Epithelial cell of proximal tubule (primary cell): Measurements from ENCODE around the gene MYO1H. TPM values are rescaled to one million over a fixed set of nuclear protein-coding genes. Genes with fewer than 3 reads are reported as not detected.

Source experiments
- DNase-seq: peaks from one replicate; pipeline ENCODE4 v3.0.0-alpha.2; 2011; ENCODE audit warnings: low read depth
- H3K4me3 ChIP-seq: 2 replicates; pipeline ENCODE4 v1.5.1; 2011; ENCODE audit warnings: low read depth, mild to moderate bottlenecking, low read length
- CTCF ChIP-seq: conservative IDR thresholded peaks from 2 replicates; pipeline ENCODE4 v1.5.1; 2012; ENCODE audit warnings: low read depth, mild to moderate bottlenecking, low read length
- total RNA-seq: library from RNA; depleted of rRNA; stranded (reverse); fragments of >200 nt; gene quantifications from 2 replicates; pipeline ENCODE4 v1.2.3, GENCODE V29; 2015

MYO1H gene
- total RNA-seq, 1 donor from 2014 or later = not detected

GRCh38 chr12:109493090-109493489 is 145.4 kb downstream of the MYO1H start:
- no peak for TF ChIP-seq CTCF
- DNase-seq = no peak
- no peak overlapping the region for H3K4me3 ChIP-seq

DNA sequence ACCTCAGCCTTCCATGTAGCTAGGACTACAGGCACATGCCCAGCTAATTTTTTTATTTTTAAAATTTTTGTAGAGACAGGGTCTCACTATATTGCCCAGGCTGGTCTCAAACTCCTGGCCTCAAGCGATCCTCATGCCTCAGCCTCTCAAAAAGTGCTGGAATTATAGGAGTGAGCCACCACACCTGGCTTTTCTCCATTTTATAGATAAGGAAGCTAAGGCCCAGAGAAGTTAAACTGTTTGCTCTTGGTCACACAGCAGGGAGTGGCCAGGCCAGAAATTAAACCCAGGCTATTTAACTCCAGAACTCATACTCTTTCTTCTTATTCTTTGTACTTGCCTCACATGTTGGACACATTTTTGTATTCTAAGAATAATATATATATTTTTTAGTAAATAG is 146.2 kb downstream of the MYO1H start:
- DNase-seq = no peak
- TF ChIP-seq CTCF = no peak
- H3K4me3 ChIP-seq = no peak overlapping the region

DNA sequence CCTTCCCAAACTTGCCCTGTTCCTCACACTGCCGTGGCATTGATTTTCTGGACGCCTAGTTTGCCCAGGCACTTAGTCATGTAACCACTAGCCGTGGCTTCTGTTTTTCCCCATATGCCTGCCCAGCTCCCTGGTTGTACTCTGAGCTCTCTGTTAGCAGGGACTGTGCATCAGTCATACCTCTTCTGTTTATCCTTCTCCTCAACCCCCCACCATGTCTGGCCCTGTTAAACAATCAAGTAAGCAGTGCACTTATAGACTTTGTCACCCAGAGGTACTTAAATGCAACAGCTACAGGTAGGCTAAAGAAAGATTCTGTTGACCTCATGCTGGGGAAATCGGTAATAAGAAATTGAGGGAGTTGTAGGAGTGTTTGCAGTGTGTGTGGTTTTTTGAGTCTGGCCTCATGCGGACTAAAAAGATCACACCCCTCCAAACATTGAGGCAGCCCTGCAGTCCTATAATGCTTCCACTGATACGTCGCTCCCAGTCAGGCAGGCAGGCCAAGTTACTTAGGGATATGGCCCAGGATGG is 146.7 kb downstream of the MYO1H start:
- no peak for DNase-seq
- no peak overlapping the region for H3K4me3 ChIP-seq
- TF ChIP-seq CTCF = no peak

GRCh38 chr12:109495012-109495411 is 147.3 kb downstream of the MYO1H start:
- DNase-seq = no peak

GRCh38 chr12:109496306-109496705 is 148.6 kb downstream of the MYO1H start:
- no peak for TF ChIP-seq CTCF
- H3K4me3 ChIP-seq = no peak overlapping the region
- no peak for DNase-seq

More at GRCh38 chr12:109495012-109495411, 147.3 kb downstream of the MYO1H start:
- no peak overlapping the region for H3K4me3 ChIP-seq
- TF ChIP-seq CTCF = no peak

GRCh38 chr12:109497675-109498074 is 150.0 kb downstream of the MYO1H start:
- no peak overlapping the region for H3K4me3 ChIP-seq
- TF ChIP-seq CTCF = no peak
- no peak for DNase-seq

Other genes with a start within 250 kb of the MYO1H start
- gene ACACB, start 231.3 kb upstream of the MYO1H start, total RNA-seq = 1.3 and 26.5 TPM in 2 replicates
- gene FOXN4, start 38.6 kb upstream of the MYO1H start, total RNA-seq = not detected in 2 replicates
- gene KCTD10, start 129.4 kb downstream of the MYO1H start, total RNA-seq = 38.1 and 43.8 TPM in 2 replicates
- gene UBE3B, start 129.7 kb downstream of the MYO1H start, total RNA-seq = 26.6 and 40.3 TPM in 2 replicates
- 33.3 and 88.4 TPM in 2 replicates for gene MMAB, start 225.6 kb downstream of the MYO1H start, total RNA-seq
- 28.5 and 47.1 TPM in 2 replicates for gene MVK, start 225.9 kb downstream of the MYO1H start, total RNA-seq